ENCODE data around the gene ANO6. TPM values are rescaled to one million over a fixed set of nuclear protein-coding genes. Genes with fewer than 3 reads are reported as not detected.

ANO6 gene
- total and polyA plus RNA-seq, 2 donors (not counting 1 experiment from before 2014, with no cell fraction given): 6.6 to 19.5 TPM

- peaks cover 19% of the 10 kb centered on the region for H3K79me2 ChIP-seq (ENCODE audit: control insufficient read depth, insufficient read depth, low read length)
- intact Hi-C loops (cut with micrococcal nuclease): no loop called here
- Mint-ChIP-seq H3K4me1 (peaks cover 7% of the 10 kb centered on the region), H3K9me3 (ENCODE audit: insufficient read depth) (no peaks in the 10 kb centered on the region), H3K27ac (no peak overlapping the region), H3K4me3 (no peak overlapping the region), H3K27me3 (no peaks in the 10 kb centered on the region)
- no peak overlapping the region for H2AFZ ChIP-seq (ENCODE audit: insufficient read depth, low read depth, low read length, poor library complexity, severe bottlenecking)
- no peak overlapping the region for H3K27ac ChIP-seq (ENCODE audit: low read length in 2 of 2)
- no peak for DNase-seq
- no peaks in the 10 kb centered on the region for H3K4me1 ChIP-seq (ENCODE audit: control insufficient read depth in 2 of 2, insufficient read depth in 2 of 2, low read length in 2 of 2)
- ATAC-seq (ENCODE audit: low read depth): no peak
- TF ChIP-seq CTCF (IDR thresholded peaks at IDR 0.05) (no peak), EZH2 (IDR thresholded peaks at IDR 0.05; ENCODE audit: borderline replicate concordance, insufficient read depth, low read depth, low read length, poor library complexity, severe bottlenecking) (no peak)
- H4K20me1 ChIP-seq (ENCODE audit: control insufficient read depth, insufficient read depth, low read length, poor library complexity, severe bottlenecking): peaks cover 14% of the 10 kb centered on the region
- WGBS (ENCODE audit: insufficient coverage): 95% methylated on average over 2 of the region's 3 CpGs
- H3K4me2 ChIP-seq (replicated peaks; ENCODE audit: low read depth, low read length, poor library complexity, severe bottlenecking): no peak overlapping the region
- H3K4me3 ChIP-seq (ENCODE audit: control extremely low read depth in 1 of 5, extremely low read depth in 1 of 5, insufficient read depth in 1 of 5, low read depth in 2 of 5, low read length in 4 of 5): no peak overlapping the region
- CTCF ChIA-PET: interaction anchor here (0.7 kb wide), 1 partner anchor 188 kb away, joined by 3 read pairs; no protein-coding TSS in a partner anchor
- no peaks in the 10 kb centered on the region for H3K9me3 ChIP-seq (ENCODE audit: control extremely low read depth in 1 of 3, control insufficient read depth in 2 of 3, insufficient read depth in 1 of 3, low read length in 2 of 3)
- no peaks in the 10 kb centered on the region for H3K27me3 ChIP-seq (replicated peaks in 1 of 4; ENCODE audit: control extremely low read depth in 1 of 4, control insufficient read depth in 3 of 4, insufficient read depth in 4 of 4, low read length in 3 of 4)
- POLR2A ChIA-PET: no interaction called here
- no peaks in the 10 kb centered on the region for H3K36me3 ChIP-seq (replicated peaks in 1 of 2; ENCODE audit: control extremely low read depth in 1 of 2, control insufficient read depth in 1 of 2, extremely low read depth in 1 of 2, insufficient read depth in 2 of 2, low read length in 1 of 2)
- H3K9ac ChIP-seq (ENCODE audit: low read length): no peak overlapping the region
Observed at GRCh38 chr12:45227316-45228067, 11.6 kb downstream of the ANO6 start.

GRCh38 chr12:45231515-45232145 is 15.7 kb downstream of the ANO6 start:
- Histone ChIP-seq H3K9ac (ENCODE audit: low read length) (no peak overlapping the region), H4K20me1 (ENCODE audit: control insufficient read depth, insufficient read depth, low read length, poor library complexity, severe bottlenecking) (no peaks in the 10 kb centered on the region), H2AFZ (ENCODE audit: insufficient read depth, low read depth, low read length, poor library complexity, severe bottlenecking) (no peak overlapping the region), H3K4me1 (ENCODE audit: control insufficient read depth in 2 of 2, insufficient read depth in 2 of 2, low read length in 2 of 2) (no peaks in the 10 kb centered on the region), H3K9me3 (ENCODE audit: control extremely low read depth in 1 of 3, control insufficient read depth in 2 of 3, insufficient read depth in 1 of 3, low read length in 2 of 3) (no peaks in the 10 kb centered on the region), H3K4me2 (replicated peaks; ENCODE audit: low read depth, low read length, poor library complexity, severe bottlenecking) (no peak overlapping the region), H3K4me3 (ENCODE audit: control extremely low read depth in 1 of 5, extremely low read depth in 1 of 5, insufficient read depth in 1 of 5, low read depth in 2 of 5, low read length in 4 of 5) (no peak overlapping the region), H3K79me2 (ENCODE audit: control insufficient read depth, insufficient read depth, low read length) (peaks cover 6% of the 10 kb centered on the region), H3K27me3 (replicated peaks in 1 of 4; ENCODE audit: control extremely low read depth in 1 of 4, control insufficient read depth in 3 of 4, insufficient read depth in 4 of 4, low read length in 3 of 4) (no peaks in the 10 kb centered on the region), H3K27ac (ENCODE audit: low read length in 2 of 2) (no peak overlapping the region), H3K36me3 (replicated peaks in 1 of 2; ENCODE audit: control extremely low read depth in 1 of 2, control insufficient read depth in 1 of 2, extremely low read depth in 1 of 2, insufficient read depth in 2 of 2, low read length in 1 of 2) (no peaks in the 10 kb centered on the region)
- ChIA-PET POLR2A (no interaction called here), CTCF (no interaction called here)
- Mint-ChIP-seq H3K27ac (no peak overlapping the region), H3K4me3 (no peak overlapping the region), H3K27me3 (no peaks in the 10 kb centered on the region), H3K4me1 (peaks cover 14% of the 10 kb centered on the region), H3K9me3 (ENCODE audit: insufficient read depth) (no peaks in the 10 kb centered on the region)
- DNase-seq: no peak
- TF ChIP-seq CTCF (IDR thresholded peaks at IDR 0.05) (no peak), EZH2 (IDR thresholded peaks at IDR 0.05; ENCODE audit: borderline replicate concordance, insufficient read depth, low read depth, low read length, poor library complexity, severe bottlenecking) (no peak)
- WGBS (ENCODE audit: insufficient coverage): no CpG with 5 or more reads among the region's 3 CpGs
- no peak for ATAC-seq (ENCODE audit: low read depth)
- intact Hi-C loops (cut with micrococcal nuclease): no loop called here

Data from B cell (primary cell).